Uterus (tissue), 2 donors: ENCODE measurements around the gene FCHO2.

Source experiments
- POLR2A ChIP-seq, 2 donors: fragments of 450-650 bp; IDR thresholded peaks; one replicate each; pipeline ENCODE4 v1.6.1; 2016; ENCODE audit warnings: antibody characterized with exemption in 2 of 2, mild to moderate bottlenecking in 1 of 2, moderate library complexity in 1 of 2
- TF ChIP-seq, protein P1 (sequence below), 4 experiments: fragments of 200-600 bp in 2 of 4; fragments of 450-650 bp in 2 of 4; sonication (generic) in 2 of 4; IDR thresholded peaks; one replicate each; pipeline ENCODE4 v1.5.1; 2016 to 2019; ENCODE audit warnings: antibody characterized with exemption in 4 of 4, mild to moderate bottlenecking in 2 of 4, moderate library complexity in 1 of 4

DNA sequence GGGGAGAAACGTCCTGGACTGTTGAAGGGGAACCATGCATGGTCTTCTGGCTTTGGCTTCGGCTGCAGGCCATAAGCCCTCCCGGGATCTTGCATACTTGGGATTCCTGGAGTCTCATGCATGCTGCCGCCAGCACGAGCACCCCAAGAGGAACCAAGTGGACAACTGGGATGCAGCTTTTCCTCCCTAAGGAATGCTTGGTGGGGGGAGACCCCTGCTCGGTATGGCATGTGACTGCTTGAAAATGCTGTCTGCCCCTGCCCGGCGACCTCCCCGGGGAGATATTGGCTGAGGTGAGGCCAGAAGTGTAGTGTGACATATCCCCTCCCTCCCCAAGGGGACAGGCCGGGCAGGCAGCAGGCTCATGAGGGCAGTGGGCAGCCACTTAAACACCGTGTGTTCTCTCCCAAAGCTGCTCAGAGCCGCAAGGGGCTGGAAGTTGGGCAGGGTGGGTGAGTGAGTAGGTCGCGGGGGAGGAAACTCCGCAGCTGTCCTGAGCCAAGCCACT is 180.3 kb downstream of the FCHO2 start:
- TF ChIP-seq, protein P1, sequence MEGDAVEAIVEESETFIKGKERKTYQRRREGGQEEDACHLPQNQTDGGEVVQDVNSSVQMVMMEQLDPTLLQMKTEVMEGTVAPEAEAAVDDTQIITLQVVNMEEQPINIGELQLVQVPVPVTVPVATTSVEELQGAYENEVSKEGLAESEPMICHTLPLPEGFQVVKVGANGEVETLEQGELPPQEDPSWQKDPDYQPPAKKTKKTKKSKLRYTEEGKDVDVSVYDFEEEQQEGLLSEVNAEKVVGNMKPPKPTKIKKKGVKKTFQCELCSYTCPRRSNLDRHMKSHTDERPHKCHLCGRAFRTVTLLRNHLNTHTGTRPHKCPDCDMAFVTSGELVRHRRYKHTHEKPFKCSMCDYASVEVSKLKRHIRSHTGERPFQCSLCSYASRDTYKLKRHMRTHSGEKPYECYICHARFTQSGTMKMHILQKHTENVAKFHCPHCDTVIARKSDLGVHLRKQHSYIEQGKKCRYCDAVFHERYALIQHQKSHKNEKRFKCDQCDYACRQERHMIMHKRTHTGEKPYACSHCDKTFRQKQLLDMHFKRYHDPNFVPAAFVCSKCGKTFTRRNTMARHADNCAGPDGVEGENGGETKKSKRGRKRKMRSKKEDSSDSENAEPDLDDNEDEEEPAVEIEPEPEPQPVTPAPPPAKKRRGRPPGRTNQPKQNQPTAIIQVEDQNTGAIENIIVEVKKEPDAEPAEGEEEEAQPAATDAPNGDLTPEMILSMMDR (IDR thresholded peaks at IDR 0.05) = no peak
- no peak for TF ChIP-seq POLR2A (IDR thresholded peaks at IDR 0.05)
